ENCODE data around the gene CXXC5. TPM values are rescaled to one million over a fixed set of nuclear protein-coding genes. Genes with fewer than 3 reads are reported as not detected.

Gene CXXC5
- total RNA-seq, 1 donor, result 317 TPM

GRCh38 chr5:139690803-139691629 is 42.9 kb downstream of the CXXC5 start:
- no peak for DNase-seq (ENCODE audit: low read depth in 2 of 3, low spot score in 2 of 3)

GRCh38 chr5:139692148-139692547 is 44.0 kb downstream of the CXXC5 start:
- DNase-seq (ENCODE audit: low read depth in 2 of 3, low spot score in 2 of 3), result no peak

- no peak for DNase-seq (ENCODE audit: low read depth in 2 of 3, low spot score in 2 of 3)
Measured at GRCh38 chr5:139692679-139693308, 44.6 kb downstream of the CXXC5 start.

GRCh38 chr5:139693676-139694364 is 45.7 kb downstream of the CXXC5 start:
- no peak for DNase-seq (ENCODE audit: low read depth in 2 of 3, low spot score in 2 of 3)

GRCh38 chr5:139694556-139695177 is 46.5 kb downstream of the CXXC5 start:
- DNase-seq (ENCODE audit: low read depth in 2 of 3, low spot score in 2 of 3), result no peak

- no peak for DNase-seq (ENCODE audit: low read depth in 2 of 3, low spot score in 2 of 3)
Measured at GRCh38 chr5:139695178-139695573, 47.0 kb downstream of the CXXC5 start.

GRCh38 chr5:139696167-139696893 is 48.2 kb downstream of the CXXC5 start:
- DNase-seq (ENCODE audit: low read depth in 2 of 3, low spot score in 2 of 3), result no peak

- peak in 2 of 3 donors; percentile 56 to 81 for DNase-seq (ENCODE audit: low read depth in 2 of 3, low spot score in 2 of 3)
Measured at GRCh38 chr5:139696894-139697658, 48.9 kb downstream of the CXXC5 start.

- peak in 2 of 3 donors; percentile 75 to 76 for DNase-seq (ENCODE audit: low read depth in 2 of 3, low spot score in 2 of 3)
Measured at GRCh38 chr5:139698490-139699146, 50.5 kb downstream of the CXXC5 start.

GRCh38 chr5:139699351-139699750 is 51.2 kb downstream of the CXXC5 start:
- DNase-seq (ENCODE audit: low read depth in 2 of 3, low spot score in 2 of 3), result no peak

- no peak for DNase-seq (ENCODE audit: low read depth in 2 of 3, low spot score in 2 of 3)
Measured at GRCh38 chr5:139700711-139701055, 52.5 kb downstream of the CXXC5 start.

- no peak for DNase-seq (ENCODE audit: low read depth in 2 of 3, low spot score in 2 of 3)
Measured at GRCh38 chr5:139701056-139701741, 53.0 kb downstream of the CXXC5 start.

GRCh38 chr5:139702548-139702947 is 54.4 kb downstream of the CXXC5 start:
- no peak for DNase-seq (ENCODE audit: low read depth in 2 of 3, low spot score in 2 of 3)

GRCh38 chr5:139704748-139705147 is 56.6 kb downstream of the CXXC5 start:
- DNase-seq (ENCODE audit: low read depth in 2 of 3, low spot score in 2 of 3), result no peak

GRCh38 chr5:139705191-139705590 is 57.0 kb downstream of the CXXC5 start:
- DNase-seq (ENCODE audit: low read depth in 2 of 3, low spot score in 2 of 3), result no peak

- no peak for DNase-seq (ENCODE audit: low read depth in 2 of 3, low spot score in 2 of 3)
Measured at GRCh38 chr5:139705655-139706587, 57.8 kb downstream of the CXXC5 start.

GRCh38 chr5:139707445-139708003 is 59.4 kb downstream of the CXXC5 start:
- DNase-seq (ENCODE audit: low read depth in 2 of 3, low spot score in 2 of 3), result no peak
